OCI-LY7 (cell line): ENCODE results near the gene HSPA4. TPM values are rescaled to one million over a fixed set of nuclear protein-coding genes. Genes with fewer than 3 reads are reported as not detected.
A peak's percentile ranks its signal among the peaks of the same experiment; 100 is the strongest.

Experiments
- BruUV-seq: library from RNA; stranded (reverse); fragments of 400-500 nt; replicated peaks from 2 replicates; lab custom pipeline; 2021; lab: Mats Ljungman, UMichigan
- CTCF ChIA-PET: fragments of 300-600 bp; sonication (Branson Sonifier 250); formaldehyde crosslinking; loops from one replicate; lab custom pipeline; 2022; ENCODE audit warnings: antibody characterized with exemption; ENCODE audit not compliant: unreplicated experiment; lab: Charles Lee
- POLR2A ChIA-PET: fragments of 300-600 bp; sonication (Branson Sonifier 250); formaldehyde crosslinking; loops from one replicate; lab custom pipeline; 2022; ENCODE audit warnings: antibody characterized with exemption; lab: Charles Lee
- DNase-seq: peaks from one replicate; pipeline ENCODE4 v3.0.0-alpha.2; 2015; ENCODE audit warnings: low spot score
- H2AFZ ChIP-seq: fragments of 200-600 bp; sonication (generic), shearing (Covaris generic); 2 replicates; pipeline ENCODE4 v1.6.1; 2014; ENCODE audit warnings: mild to moderate bottlenecking, antibody characterized with exemption, low read length, moderate library complexity
- H3K27ac ChIP-seq: fragments of 200-600 bp; sonication (generic); 2 replicates; pipeline ENCODE4 v1.5.1; 2014; ENCODE audit warnings: mixed run types, low read depth, mild to moderate bottlenecking, moderate library complexity, low read length, inconsistent platforms; ENCODE audit not compliant: poor library complexity, severe bottlenecking
- H3K36me3 ChIP-seq: fragments of 200-600 bp; sonication (generic); 2 replicates; pipeline ENCODE4 v1.6.1; 2014; ENCODE audit warnings: mild to moderate bottlenecking, antibody characterized with exemption, low read length, moderate library complexity, mixed read lengths; ENCODE audit not compliant: insufficient read depth
- H3K4me1 ChIP-seq: fragments of 200-600 bp; sonication (generic); 2 replicates; pipeline ENCODE4 v1.5.1; 2014; ENCODE audit warnings: mild to moderate bottlenecking, low read length; ENCODE audit not compliant: insufficient read depth, poor library complexity, severe bottlenecking
- H3K4me2 ChIP-seq: fragments of 200-600 bp; sonication (generic); 2 replicates; pipeline ENCODE4 v1.6.1; 2014; ENCODE audit warnings: mild to moderate bottlenecking, low read length
- H3K4me3 ChIP-seq: fragments of 200-600 bp; sonication (generic); 2 replicates; pipeline ENCODE4 v1.5.1; 2014; ENCODE audit warnings: mild to moderate bottlenecking, low read depth, low read length; ENCODE audit not compliant: poor library complexity, severe bottlenecking
- H3K79me2 ChIP-seq: fragments of 200-600 bp; sonication (generic); 2 replicates; pipeline ENCODE4 v1.6.1; 2016; ENCODE audit warnings: low read depth, mild to moderate bottlenecking, low read length, moderate library complexity, mixed read lengths; ENCODE audit not compliant: insufficient read depth
- H3K9me2 ChIP-seq: fragments of 200-600 bp; sonication (generic); 2 replicates; pipeline ENCODE4 v1.6.1; 2016; ENCODE audit warnings: mild to moderate bottlenecking, low read length, mixed read lengths; ENCODE audit not compliant: insufficient read depth
- H3K9me3 ChIP-seq: fragments of 200-600 bp; sonication (generic); 2 replicates; pipeline ENCODE4 v1.6.1; 2014; ENCODE audit warnings: mild to moderate bottlenecking, mixed run types, low read length, mixed read lengths
- H4K20me1 ChIP-seq: fragments of 200-600 bp; sonication (generic); 2 replicates; pipeline ENCODE4 v1.6.1; 2014; ENCODE audit warnings: mild to moderate bottlenecking, antibody characterized with exemption, low read length, moderate library complexity, mixed read lengths; ENCODE audit not compliant: insufficient read depth
- EZH2phosphoT487 ChIP-seq: fragments of 200-600 bp; sonication (generic); IDR thresholded peaks from 2 replicates; pipeline ENCODE4 v1.6.1; 2018; ENCODE audit warnings: low read depth, borderline replicate concordance, mild to moderate bottlenecking, mixed run types, antibody characterized with exemption, low read length, moderate library complexity, mixed read lengths
- intact Hi-C: fragments of 100-400 bp; cut with micrococcal nuclease; formaldehyde crosslinking; loops from one replicate; pipeline ENCODE4 v1.10.0; 2022; ENCODE audit not compliant: unreplicated experiment
- total RNA-seq, 2 experiments: library from RNA; depleted of rRNA in 1 of 2; stranded (reverse); fragments of >200 nt in 1 of 2; shearing (Covaris generic) in 1 of 2; gene quantifications; 2 replicates each; pipeline ENCODE4 v1.2.3, GENCODE V29; 2014 to 2022
- TF ChIP-seq, protein P1 (sequence below): fragments of 200-600 bp; sonication (generic); conservative IDR thresholded peaks from 2 replicates; pipeline ENCODE4 v1.5.1; 2014; ENCODE audit warnings: mild to moderate bottlenecking, antibody characterized with exemption, low read length, moderate library complexity, mixed read lengths

The HSPA4 gene
- total RNA-seq, 2 experiments from 2014 or later = 65.4 to 226 TPM

DNA sequence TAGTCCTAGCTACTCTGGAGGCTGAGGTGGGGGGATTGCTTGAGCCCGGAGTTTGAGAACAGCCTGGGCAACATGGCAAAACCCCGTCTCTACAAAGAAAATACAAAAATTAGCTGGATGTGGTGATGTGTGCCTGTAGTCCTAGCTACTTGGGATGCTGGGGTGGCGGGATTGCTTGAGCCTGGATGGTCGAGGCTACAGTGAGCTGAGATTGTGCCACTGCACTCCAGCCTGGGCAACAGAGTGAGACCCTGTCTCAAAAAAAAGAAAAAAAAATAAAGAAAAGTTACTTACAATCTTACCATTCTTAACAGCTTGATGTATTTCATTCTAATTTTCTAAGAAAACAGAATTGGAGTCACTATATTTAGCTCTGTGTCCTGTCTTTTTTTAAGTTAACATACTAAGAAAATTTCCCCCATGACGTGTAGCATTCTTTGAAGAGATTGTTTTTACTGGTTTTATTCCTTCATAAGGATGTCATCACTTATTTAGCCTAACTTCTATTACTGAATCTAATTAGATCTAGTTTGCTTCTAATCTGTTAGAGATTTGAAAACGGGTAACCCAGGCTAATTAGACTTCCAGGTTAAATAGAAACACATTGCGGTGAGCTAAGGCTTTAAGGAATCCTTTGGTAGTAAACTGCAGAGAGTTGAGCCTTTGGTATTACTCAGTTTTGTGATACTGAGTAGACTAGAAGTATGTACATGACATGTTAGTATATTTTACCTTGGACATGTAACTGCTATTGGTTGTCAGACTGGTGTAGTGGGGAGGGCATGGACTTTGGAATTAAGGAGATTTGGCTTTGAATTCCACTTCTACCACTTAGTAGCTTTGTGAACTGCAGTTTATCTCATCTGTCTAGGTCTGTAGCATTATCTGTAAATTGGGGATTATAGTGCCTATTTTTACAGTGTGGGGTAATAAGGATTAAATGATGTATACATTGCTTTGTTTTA is 24.0 kb downstream of the HSPA4 start:
- H4K20me1 ChIP-seq = no peaks in the 10 kb centered on the region
- TF ChIP-seq, protein P1, sequence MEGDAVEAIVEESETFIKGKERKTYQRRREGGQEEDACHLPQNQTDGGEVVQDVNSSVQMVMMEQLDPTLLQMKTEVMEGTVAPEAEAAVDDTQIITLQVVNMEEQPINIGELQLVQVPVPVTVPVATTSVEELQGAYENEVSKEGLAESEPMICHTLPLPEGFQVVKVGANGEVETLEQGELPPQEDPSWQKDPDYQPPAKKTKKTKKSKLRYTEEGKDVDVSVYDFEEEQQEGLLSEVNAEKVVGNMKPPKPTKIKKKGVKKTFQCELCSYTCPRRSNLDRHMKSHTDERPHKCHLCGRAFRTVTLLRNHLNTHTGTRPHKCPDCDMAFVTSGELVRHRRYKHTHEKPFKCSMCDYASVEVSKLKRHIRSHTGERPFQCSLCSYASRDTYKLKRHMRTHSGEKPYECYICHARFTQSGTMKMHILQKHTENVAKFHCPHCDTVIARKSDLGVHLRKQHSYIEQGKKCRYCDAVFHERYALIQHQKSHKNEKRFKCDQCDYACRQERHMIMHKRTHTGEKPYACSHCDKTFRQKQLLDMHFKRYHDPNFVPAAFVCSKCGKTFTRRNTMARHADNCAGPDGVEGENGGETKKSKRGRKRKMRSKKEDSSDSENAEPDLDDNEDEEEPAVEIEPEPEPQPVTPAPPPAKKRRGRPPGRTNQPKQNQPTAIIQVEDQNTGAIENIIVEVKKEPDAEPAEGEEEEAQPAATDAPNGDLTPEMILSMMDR = no peak
- TF ChIP-seq EZH2phosphoT487 = no peak
- H3K9me2 ChIP-seq = no peaks in the 10 kb centered on the region
- no peak overlapping the region for H2AFZ ChIP-seq
- POLR2A ChIA-PET = interaction anchor here (0.6 to 1.0 kb wide), 4 partner anchors 27 to 431 kb away, joined by 3 to 5 read pairs (median 3); no protein-coding TSS in a partner anchor
- no peak overlapping the region for H3K4me2 ChIP-seq
- BruUV-seq = no TSS peak
- intact Hi-C loops = no loop called here
- peaks cover 68% of the 10 kb centered on the region for H3K79me2 ChIP-seq
- no peak overlapping the region for H3K4me3 ChIP-seq
- CTCF ChIA-PET = interaction anchor here (1.0 kb wide), 1 partner anchor 29 kb away, joined by 3 read pairs; no protein-coding TSS in a partner anchor
- H3K27ac ChIP-seq = no peak overlapping the region
- no peaks in the 10 kb centered on the region for H3K4me1 ChIP-seq
- no peak for DNase-seq
- H3K36me3 ChIP-seq = peaks cover 96% of the 10 kb centered on the region
- no peaks in the 10 kb centered on the region for H3K9me3 ChIP-seq

DNA sequence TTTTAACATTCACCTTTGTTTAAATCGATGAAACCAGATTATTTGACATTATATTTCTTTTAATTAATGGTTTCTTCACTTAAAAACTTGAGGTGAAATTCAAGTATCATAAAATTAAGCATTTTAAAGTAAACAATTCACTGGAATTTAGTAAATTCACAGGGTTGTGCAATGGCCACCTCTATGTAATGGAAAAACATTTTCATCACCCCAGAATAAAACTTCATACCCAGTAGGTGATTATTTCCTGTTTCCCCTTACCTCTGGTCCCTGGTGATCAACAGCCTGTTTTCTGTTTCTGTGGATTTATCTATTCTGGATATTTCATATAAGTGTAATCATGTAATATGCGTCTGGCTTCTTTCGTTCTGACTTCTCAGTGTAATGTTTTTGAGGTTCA is 27.2 kb downstream of the HSPA4 start:
- no peaks in the 10 kb centered on the region for H3K9me3 ChIP-seq
- no peak overlapping the region for H2AFZ ChIP-seq
- H3K4me1 ChIP-seq = no peaks in the 10 kb centered on the region
- no peak overlapping the region for H3K27ac ChIP-seq
- ChIA-PET POLR2A (interaction anchor here (0.6 to 3.1 kb wide), 4 partner anchors 9 to 242 kb away, joined by 3 to 12 read pairs (median 4); no protein-coding TSS in a partner anchor), CTCF (no interaction called here)
- no peak for TF ChIP-seq EZH2phosphoT487
- TF ChIP-seq, protein P1 = no peak
- H3K4me2 ChIP-seq = no peak overlapping the region
- H3K4me3 ChIP-seq = no peak overlapping the region
- peaks cover 94% of the 10 kb centered on the region for H3K36me3 ChIP-seq
- DNase-seq = no peak
- no peaks in the 10 kb centered on the region for H4K20me1 ChIP-seq
- H3K79me2 ChIP-seq = peaks cover 81% of the 10 kb centered on the region
- no peaks in the 10 kb centered on the region for H3K9me2 ChIP-seq
- intact Hi-C loops = no loop called here
- TSS peak; percentile 2 for BruUV-seq
